ENCODE measurements around the gene NUB1.

Gene NUB1

DNA sequence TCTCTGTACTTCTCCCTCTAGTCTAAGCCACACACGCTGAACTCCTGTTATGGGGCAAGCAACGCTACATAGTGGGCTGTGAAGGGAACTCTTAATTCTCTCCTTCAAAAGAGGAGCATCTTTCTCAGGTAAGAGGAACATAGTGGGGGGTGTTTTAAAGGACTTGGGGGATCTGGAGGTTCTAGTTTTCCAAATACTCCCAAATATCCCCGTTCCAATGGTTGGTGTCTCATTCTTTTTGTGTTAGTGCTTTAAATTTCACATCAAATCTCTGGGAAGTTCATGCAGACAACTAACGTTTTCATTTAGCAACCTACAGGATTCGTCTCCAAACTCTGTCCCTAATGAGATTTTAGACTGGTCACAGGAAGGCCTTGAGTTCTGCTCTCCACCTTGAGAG is 80.6 kb downstream of the NUB1 start:
- Histone ChIP-seq H3K4me3 (ENCODE audit: insufficient read depth, low read depth, low read length, poor library complexity, severe bottlenecking) (no peak overlapping the region), H3K36me3 (ENCODE audit: control insufficient read depth, insufficient read depth, low read length) (no peaks in the 10 kb centered on the region), H3K9me3 (ENCODE audit: control insufficient read depth, low read length) (no peaks in the 10 kb centered on the region), H3K27ac (ENCODE audit: insufficient read depth, low read length, poor library complexity, severe bottlenecking) (no peak overlapping the region), H3K4me1 (ENCODE audit: control insufficient read depth, insufficient read depth, low read length, poor library complexity, severe bottlenecking) (peaks cover 7% of the 10 kb centered on the region), H3K27me3 (replicated peaks; ENCODE audit: control insufficient read depth, insufficient read depth, low read length, poor library complexity, severe bottlenecking) (no peaks in the 10 kb centered on the region)
- no peak for DNase-seq

DNA sequence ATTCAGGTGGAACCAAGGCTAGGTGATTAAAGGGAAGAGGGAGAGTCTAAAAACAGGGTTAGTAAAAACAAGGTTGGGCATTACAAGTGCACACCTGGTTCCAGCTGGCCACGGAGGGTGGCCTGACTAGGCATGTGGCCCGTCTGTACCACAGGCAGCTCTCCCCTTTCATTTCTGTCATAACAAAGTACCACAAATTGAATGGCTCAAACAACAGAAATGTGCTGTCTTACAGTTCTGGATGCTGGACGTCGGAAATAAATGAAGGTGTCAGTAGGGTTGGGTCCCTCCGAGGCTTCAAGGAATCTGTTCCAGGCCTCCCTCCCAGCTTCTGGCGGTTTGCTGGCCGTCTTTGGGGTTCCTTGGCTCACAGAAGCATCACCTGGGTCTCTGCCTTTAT is 81.6 kb downstream of the NUB1 start:
- H3K4me3 ChIP-seq (ENCODE audit: insufficient read depth, low read depth, low read length, poor library complexity, severe bottlenecking) = no peak overlapping the region
- H3K4me1 ChIP-seq (ENCODE audit: control insufficient read depth, insufficient read depth, low read length, poor library complexity, severe bottlenecking) = peaks cover 17% of the 10 kb centered on the region
- no peak overlapping the region for H3K27ac ChIP-seq (ENCODE audit: insufficient read depth, low read length, poor library complexity, severe bottlenecking)
- DNase-seq = no peak
- no peaks in the 10 kb centered on the region for H3K27me3 ChIP-seq (replicated peaks; ENCODE audit: control insufficient read depth, insufficient read depth, low read length, poor library complexity, severe bottlenecking)
- no peaks in the 10 kb centered on the region for H3K9me3 ChIP-seq (ENCODE audit: control insufficient read depth, low read length)
- no peaks in the 10 kb centered on the region for H3K36me3 ChIP-seq (ENCODE audit: control insufficient read depth, insufficient read depth, low read length)

DNA sequence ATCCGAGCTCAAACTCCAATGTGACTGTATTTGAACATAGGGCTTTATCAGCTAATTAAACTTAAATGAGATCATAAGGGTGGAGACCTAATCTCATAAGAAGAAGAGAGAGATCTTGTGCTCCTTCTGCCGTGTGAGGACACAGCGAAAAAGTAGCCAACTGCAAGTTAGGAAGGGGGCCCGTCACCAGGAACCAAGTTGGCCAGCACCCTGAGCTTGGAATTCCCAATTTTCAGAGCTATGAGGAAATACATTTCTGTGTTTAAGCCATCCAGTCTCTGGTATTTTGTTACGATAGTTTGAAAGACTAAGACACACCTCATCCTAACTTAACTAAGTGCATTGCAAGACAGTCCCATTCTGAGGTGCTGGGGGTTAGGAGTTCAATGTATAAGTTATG is 82.3 kb downstream of the NUB1 start:
- no peaks in the 10 kb centered on the region for H3K36me3 ChIP-seq (ENCODE audit: control insufficient read depth, insufficient read depth, low read length)
- H3K9me3 ChIP-seq (ENCODE audit: control insufficient read depth, low read length) = no peaks in the 10 kb centered on the region
- no peak for DNase-seq
- no peak overlapping the region for H3K4me3 ChIP-seq (ENCODE audit: insufficient read depth, low read depth, low read length, poor library complexity, severe bottlenecking)
- H3K27ac ChIP-seq (ENCODE audit: insufficient read depth, low read length, poor library complexity, severe bottlenecking) = no peak overlapping the region
- no peaks in the 10 kb centered on the region for H3K27me3 ChIP-seq (replicated peaks; ENCODE audit: control insufficient read depth, insufficient read depth, low read length, poor library complexity, severe bottlenecking)
- H3K4me1 ChIP-seq (ENCODE audit: control insufficient read depth, insufficient read depth, low read length, poor library complexity, severe bottlenecking) = peaks cover 24% of the 10 kb centered on the region

DNA sequence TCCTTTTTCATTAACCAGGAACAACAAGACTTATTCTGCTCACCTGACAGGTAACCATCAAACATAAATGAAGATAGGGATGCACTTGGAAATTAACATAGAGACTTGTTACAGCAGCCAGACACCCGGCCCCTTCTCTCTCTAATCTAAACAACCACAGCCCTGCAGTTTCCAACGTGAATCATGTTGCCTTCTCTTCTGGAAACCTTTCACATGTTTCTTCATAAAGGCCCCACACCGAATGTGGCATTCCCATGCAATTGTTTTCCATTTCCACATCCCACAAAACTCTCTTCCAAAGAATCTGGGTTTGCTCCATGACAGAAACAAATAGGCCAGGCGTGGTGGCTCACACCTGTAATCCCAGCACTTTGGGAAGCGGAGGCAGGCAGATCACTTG is 83.2 kb downstream of the NUB1 start:
- Histone ChIP-seq H3K4me3 (ENCODE audit: insufficient read depth, low read depth, low read length, poor library complexity, severe bottlenecking) (no peak overlapping the region), H3K9me3 (ENCODE audit: control insufficient read depth, low read length) (no peaks in the 10 kb centered on the region), H3K4me1 (ENCODE audit: control insufficient read depth, insufficient read depth, low read length, poor library complexity, severe bottlenecking) (peaks cover 33% of the 10 kb centered on the region), H3K27me3 (replicated peaks; ENCODE audit: control insufficient read depth, insufficient read depth, low read length, poor library complexity, severe bottlenecking) (no peaks in the 10 kb centered on the region), H3K36me3 (ENCODE audit: control insufficient read depth, insufficient read depth, low read length) (no peaks in the 10 kb centered on the region), H3K27ac (ENCODE audit: insufficient read depth, low read length, poor library complexity, severe bottlenecking) (no peak overlapping the region)
- no peak for DNase-seq

DNA sequence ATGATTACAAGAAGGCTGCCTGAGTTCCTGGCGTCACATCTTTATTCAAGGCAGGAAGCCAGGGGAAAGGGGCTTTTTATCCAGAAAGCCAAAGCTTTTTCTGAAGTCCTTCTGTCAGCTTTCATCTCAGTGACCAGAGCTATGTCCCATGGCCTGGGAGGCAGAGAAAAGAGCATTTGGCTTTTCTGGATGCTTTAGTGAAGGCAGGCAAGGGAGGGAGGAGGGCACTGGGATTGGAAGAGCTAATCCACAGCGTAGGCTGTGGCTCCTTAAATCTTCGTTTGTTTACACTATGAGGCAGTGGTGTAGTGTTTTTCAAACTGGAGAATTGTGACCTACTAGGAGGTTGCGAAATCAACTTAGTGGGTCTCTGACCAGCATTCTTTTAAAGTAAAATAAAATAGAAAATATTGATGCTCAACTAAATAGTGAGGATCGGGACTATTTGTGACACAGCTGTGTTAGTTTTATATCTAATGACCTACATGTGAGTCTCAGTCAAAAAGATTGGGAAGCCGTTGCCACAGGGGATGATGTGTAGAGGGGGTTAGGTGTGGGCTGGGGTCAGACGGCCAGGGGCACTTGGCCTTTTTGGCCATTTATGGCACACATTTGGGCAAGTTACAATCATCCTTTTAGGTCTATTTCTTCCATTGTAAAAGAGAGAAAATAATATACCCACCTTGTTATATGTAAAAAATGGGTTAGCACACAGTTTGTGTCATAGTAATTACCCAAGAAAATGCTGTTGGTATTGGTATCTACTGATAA is 84.2 kb downstream of the NUB1 start:
- Histone ChIP-seq H3K27me3 (replicated peaks; ENCODE audit: control insufficient read depth, insufficient read depth, low read length, poor library complexity, severe bottlenecking) (no peaks in the 10 kb centered on the region), H3K36me3 (ENCODE audit: control insufficient read depth, insufficient read depth, low read length) (no peaks in the 10 kb centered on the region), H3K4me3 (ENCODE audit: insufficient read depth, low read depth, low read length, poor library complexity, severe bottlenecking) (no peak overlapping the region), H3K4me1 (ENCODE audit: control insufficient read depth, insufficient read depth, low read length, poor library complexity, severe bottlenecking) (peaks cover 43% of the 10 kb centered on the region), H3K9me3 (ENCODE audit: control insufficient read depth, low read length) (no peaks in the 10 kb centered on the region), H3K27ac (ENCODE audit: insufficient read depth, low read length, poor library complexity, severe bottlenecking) (no peak overlapping the region)
- DNase-seq = no peak

DNA sequence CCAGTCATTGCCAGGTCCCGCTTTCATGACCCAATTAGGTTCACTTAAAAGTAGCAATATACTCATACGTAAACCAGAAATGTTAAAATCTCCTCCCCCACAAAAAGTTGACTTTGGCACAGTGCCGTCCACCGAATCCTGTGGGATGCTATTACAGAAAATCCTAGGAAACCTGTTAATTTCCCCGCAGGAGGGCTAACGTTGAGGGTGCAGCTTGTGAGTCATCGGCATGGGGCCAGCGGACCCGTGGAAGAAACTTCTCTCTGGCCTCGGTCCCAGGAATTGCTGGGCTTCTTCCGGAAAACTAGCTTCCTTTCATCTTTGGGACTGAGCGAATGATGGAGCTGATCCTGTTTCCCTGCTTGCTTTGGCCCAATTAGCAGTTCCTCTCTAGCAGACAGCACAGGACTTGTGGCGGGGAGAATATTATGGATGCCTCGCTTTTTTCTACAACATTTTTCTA is 84.9 kb downstream of the NUB1 start:
- Histone ChIP-seq H3K4me1 (ENCODE audit: control insufficient read depth, insufficient read depth, low read length, poor library complexity, severe bottlenecking) (peaks cover 48% of the 10 kb centered on the region), H3K27ac (ENCODE audit: insufficient read depth, low read length, poor library complexity, severe bottlenecking) (no peak overlapping the region), H3K27me3 (replicated peaks; ENCODE audit: control insufficient read depth, insufficient read depth, low read length, poor library complexity, severe bottlenecking) (no peaks in the 10 kb centered on the region), H3K9me3 (ENCODE audit: control insufficient read depth, low read length) (no peaks in the 10 kb centered on the region), H3K36me3 (ENCODE audit: control insufficient read depth, insufficient read depth, low read length) (no peaks in the 10 kb centered on the region), H3K4me3 (ENCODE audit: insufficient read depth, low read depth, low read length, poor library complexity, severe bottlenecking) (no peak overlapping the region)
- DNase-seq = no peak

DNA sequence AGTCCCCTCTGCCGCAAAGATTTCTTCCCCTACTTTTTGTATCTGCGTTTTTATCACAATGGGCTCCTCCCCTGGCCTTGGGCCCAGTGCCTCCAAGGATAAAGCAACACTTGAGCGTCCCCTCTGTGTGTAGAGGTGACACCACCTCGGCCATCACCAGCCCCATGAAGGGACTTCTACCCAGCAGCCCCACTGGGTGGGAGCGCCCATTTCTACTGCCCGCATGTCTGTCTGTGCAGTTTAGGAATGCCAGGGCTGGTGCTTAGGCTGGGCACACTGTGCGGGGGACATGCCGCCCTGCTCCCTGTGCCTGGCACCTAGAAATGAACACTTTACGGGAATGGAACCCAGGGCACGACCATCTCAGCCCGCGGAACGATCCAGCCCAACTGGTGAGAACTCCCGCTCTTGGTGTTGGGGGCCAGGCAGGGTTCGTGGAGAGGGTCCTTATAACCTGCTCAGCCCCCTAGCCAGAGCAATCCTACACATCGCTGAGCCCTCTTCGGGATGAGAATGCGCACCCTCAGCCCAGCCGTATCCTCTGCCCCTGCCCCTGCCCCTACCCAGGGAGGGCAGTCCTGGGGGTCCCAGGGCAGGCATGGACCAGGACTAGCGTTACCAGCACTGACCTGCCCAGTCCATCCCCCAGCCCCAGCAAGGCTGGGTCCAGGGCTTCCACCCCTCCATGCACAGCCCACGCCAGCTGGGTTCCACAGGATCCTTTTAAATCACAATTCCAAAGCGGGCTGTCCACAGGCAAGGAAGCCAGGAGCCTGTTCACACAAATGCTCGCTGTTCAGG is 85.5 kb downstream of the NUB1 start:
- H3K9me3 ChIP-seq (ENCODE audit: control insufficient read depth, low read length) = no peaks in the 10 kb centered on the region
- no peak for DNase-seq
- H3K27me3 ChIP-seq (replicated peaks; ENCODE audit: control insufficient read depth, insufficient read depth, low read length, poor library complexity, severe bottlenecking) = no peaks in the 10 kb centered on the region
- H3K27ac ChIP-seq (ENCODE audit: insufficient read depth, low read length, poor library complexity, severe bottlenecking) = no peak overlapping the region
- H3K4me1 ChIP-seq (ENCODE audit: control insufficient read depth, insufficient read depth, low read length, poor library complexity, severe bottlenecking) = peaks cover 55% of the 10 kb centered on the region
- no peak overlapping the region for H3K4me3 ChIP-seq (ENCODE audit: insufficient read depth, low read depth, low read length, poor library complexity, severe bottlenecking)
- H3K36me3 ChIP-seq (ENCODE audit: control insufficient read depth, insufficient read depth, low read length) = no peaks in the 10 kb centered on the region

DNA sequence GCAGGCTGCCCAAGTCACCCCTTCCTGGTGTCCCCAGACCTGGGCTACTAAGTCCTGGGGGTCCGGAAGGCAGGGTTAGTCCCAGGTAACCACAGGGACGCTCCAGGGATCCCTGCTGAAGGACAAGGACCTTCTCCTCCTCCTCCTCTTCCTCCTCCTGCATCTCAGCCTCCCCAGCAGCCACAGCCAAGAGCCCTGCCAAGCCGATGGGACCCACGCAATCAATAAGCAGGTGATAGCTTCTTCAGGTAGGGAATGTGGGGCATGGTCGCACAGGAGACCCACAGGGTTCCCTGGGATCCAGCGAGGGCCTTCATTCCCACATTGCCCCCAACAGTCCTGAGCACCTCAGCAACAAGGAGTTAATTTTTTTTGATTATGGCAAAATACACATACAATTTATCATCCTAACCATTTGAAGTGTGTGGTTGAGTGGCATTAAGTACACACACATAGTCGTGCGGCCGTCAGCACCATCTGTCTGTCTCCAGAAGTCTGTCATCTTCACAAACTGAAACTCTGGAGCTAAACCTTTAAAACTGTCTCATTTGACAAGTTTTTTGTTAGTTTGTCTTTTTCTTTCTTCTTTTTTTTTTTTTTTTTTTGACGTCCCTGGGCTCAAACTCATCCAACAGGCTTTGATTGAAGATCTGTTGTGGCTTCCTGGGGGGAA is 86.2 kb downstream of the NUB1 start:
- Histone ChIP-seq H3K4me1 (ENCODE audit: control insufficient read depth, insufficient read depth, low read length, poor library complexity, severe bottlenecking) (peaks cover 62% of the 10 kb centered on the region), H3K27me3 (replicated peaks; ENCODE audit: control insufficient read depth, insufficient read depth, low read length, poor library complexity, severe bottlenecking) (no peaks in the 10 kb centered on the region), H3K4me3 (ENCODE audit: insufficient read depth, low read depth, low read length, poor library complexity, severe bottlenecking) (no peak overlapping the region), H3K36me3 (ENCODE audit: control insufficient read depth, insufficient read depth, low read length) (no peaks in the 10 kb centered on the region), H3K27ac (ENCODE audit: insufficient read depth, low read length, poor library complexity, severe bottlenecking) (peak overlapping the region; percentile 48), H3K9me3 (ENCODE audit: control insufficient read depth, low read length) (no peaks in the 10 kb centered on the region)
- no peak for DNase-seq
